IMR-90 (cell line): ENCODE results near the gene CNTN4.

Source experiments
- BHLHE40 ChIP-seq: fragments of 150-350 bp; IDR thresholded peaks from 2 replicates; pipeline ENCODE4 v1.6.1; 2016; ENCODE audit warnings: mild to moderate bottlenecking, low read depth, low read length
- CEBPB ChIP-seq: IDR thresholded peaks from 2 replicates; pipeline ENCODE4 v1.6.1; 2012; ENCODE audit warnings: low read depth, low read length, improper control_type of control experiment
- FOS ChIP-seq: fragments of 150-350 bp; IDR thresholded peaks from 2 replicates; pipeline ENCODE4 v1.6.1; 2016; ENCODE audit warnings: low read depth, low read length
- MAFK ChIP-seq: IDR thresholded peaks from 2 replicates; pipeline ENCODE4 v1.6.1; 2012; ENCODE audit warnings: low read depth, low read length, improper control_type of control experiment
- MAZ ChIP-seq: IDR thresholded peaks from 2 replicates; pipeline ENCODE4 v1.6.1; 2012; ENCODE audit warnings: low read depth, mild to moderate bottlenecking, low read length, improper control_type of control experiment, moderate library complexity, borderline replicate concordance
- MXI1 ChIP-seq: IDR thresholded peaks from 2 replicates; pipeline ENCODE4 v1.6.1; 2012; ENCODE audit warnings: low read depth, mild to moderate bottlenecking, low read length, moderate library complexity, borderline replicate concordance
- POLR2A ChIP-seq: IDR thresholded peaks from 2 replicates; pipeline ENCODE4 v1.6.1; 2012; ENCODE audit warnings: mild to moderate bottlenecking, low read depth, low read length
- RAD21 ChIP-seq: IDR thresholded peaks from 2 replicates; pipeline ENCODE4 v1.6.1; 2012; ENCODE audit warnings: low read length, improper control_type of control experiment
- RCOR1 ChIP-seq: IDR thresholded peaks from 2 replicates; pipeline ENCODE4 v1.6.1; 2012; ENCODE audit warnings: mild to moderate bottlenecking, low read length, improper control_type of control experiment; ENCODE audit not compliant: insufficient replicate concordance
- RFX5 ChIP-seq: IDR thresholded peaks from 2 replicates; pipeline ENCODE4 v1.8.0; 2012; ENCODE audit warnings: low read depth, mild to moderate bottlenecking, low read length, moderate library complexity
- SMC3 ChIP-seq: fragments of 150-350 bp; IDR thresholded peaks from 2 replicates; pipeline ENCODE4 v1.6.1; 2016; ENCODE audit warnings: low read depth, mild to moderate bottlenecking, antibody characterized with exemption, low read length, moderate library complexity
- TF ChIP-seq, protein P1 (sequence below): conservative IDR thresholded peaks from 2 replicates; pipeline ENCODE4 v1.5.1; 2012; ENCODE audit warnings: mild to moderate bottlenecking, low read depth, low read length, improper control_type of control experiment
- TF ChIP-seq, protein P2 (sequence below): fragments of 150-350 bp; IDR thresholded peaks from 2 replicates; pipeline ENCODE4 v1.6.1; 2016; ENCODE audit warnings: low read depth, mild to moderate bottlenecking, low read length, moderate library complexity, borderline replicate concordance
- TF ChIP-seq, protein P3 (sequence below): fragments of 150-350 bp; IDR thresholded peaks from 2 replicates; pipeline ENCODE4 v1.6.1; 2017; ENCODE audit warnings: mild to moderate bottlenecking, antibody characterized with exemption, low read length, low read depth

DNA sequence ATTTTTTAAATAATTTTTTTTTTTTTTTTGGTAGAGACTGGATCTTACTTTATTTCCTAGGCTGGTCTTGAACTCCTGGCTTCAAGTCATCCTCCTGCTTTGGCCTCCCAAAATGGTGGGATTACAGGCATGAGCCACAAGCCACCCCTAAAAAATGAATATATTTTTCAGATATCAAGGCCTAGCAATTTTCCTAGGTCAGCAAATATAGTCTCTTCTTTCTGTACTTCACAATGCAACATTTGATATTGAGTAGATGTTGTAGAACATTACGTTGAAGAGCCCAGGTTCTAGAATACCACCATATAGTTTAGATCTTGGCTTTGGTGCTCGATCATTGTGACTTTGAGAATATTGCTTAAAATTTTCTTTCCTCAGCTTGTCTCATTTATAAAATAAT lies 437.9 kb downstream of the CNTN4 start:
- TF ChIP-seq, protein P1, sequence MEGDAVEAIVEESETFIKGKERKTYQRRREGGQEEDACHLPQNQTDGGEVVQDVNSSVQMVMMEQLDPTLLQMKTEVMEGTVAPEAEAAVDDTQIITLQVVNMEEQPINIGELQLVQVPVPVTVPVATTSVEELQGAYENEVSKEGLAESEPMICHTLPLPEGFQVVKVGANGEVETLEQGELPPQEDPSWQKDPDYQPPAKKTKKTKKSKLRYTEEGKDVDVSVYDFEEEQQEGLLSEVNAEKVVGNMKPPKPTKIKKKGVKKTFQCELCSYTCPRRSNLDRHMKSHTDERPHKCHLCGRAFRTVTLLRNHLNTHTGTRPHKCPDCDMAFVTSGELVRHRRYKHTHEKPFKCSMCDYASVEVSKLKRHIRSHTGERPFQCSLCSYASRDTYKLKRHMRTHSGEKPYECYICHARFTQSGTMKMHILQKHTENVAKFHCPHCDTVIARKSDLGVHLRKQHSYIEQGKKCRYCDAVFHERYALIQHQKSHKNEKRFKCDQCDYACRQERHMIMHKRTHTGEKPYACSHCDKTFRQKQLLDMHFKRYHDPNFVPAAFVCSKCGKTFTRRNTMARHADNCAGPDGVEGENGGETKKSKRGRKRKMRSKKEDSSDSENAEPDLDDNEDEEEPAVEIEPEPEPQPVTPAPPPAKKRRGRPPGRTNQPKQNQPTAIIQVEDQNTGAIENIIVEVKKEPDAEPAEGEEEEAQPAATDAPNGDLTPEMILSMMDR: no peak
- no peak for TF ChIP-seq RAD21
- TF ChIP-seq POLR2A: no peak
- TF ChIP-seq, protein P2, sequence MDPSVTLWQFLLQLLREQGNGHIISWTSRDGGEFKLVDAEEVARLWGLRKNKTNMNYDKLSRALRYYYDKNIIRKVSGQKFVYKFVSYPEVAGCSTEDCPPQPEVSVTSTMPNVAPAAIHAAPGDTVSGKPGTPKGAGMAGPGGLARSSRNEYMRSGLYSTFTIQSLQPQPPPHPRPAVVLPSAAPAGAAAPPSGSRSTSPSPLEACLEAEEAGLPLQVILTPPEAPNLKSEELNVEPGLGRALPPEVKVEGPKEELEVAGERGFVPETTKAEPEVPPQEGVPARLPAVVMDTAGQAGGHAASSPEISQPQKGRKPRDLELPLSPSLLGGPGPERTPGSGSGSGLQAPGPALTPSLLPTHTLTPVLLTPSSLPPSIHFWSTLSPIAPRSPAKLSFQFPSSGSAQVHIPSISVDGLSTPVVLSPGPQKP: no peak
- TF ChIP-seq RCOR1: no peak
- TF ChIP-seq, protein P3, sequence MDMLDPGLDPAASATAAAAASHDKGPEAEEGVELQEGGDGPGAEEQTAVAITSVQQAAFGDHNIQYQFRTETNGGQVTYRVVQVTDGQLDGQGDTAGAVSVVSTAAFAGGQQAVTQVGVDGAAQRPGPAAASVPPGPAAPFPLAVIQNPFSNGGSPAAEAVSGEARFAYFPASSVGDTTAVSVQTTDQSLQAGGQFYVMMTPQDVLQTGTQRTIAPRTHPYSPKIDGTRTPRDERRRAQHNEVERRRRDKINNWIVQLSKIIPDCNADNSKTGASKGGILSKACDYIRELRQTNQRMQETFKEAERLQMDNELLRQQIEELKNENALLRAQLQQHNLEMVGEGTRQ: no peak
- TF ChIP-seq BHLHE40: no peak
- TF ChIP-seq MAFK: peak; percentile 75
- no peak for TF ChIP-seq RFX5
- TF ChIP-seq SMC3: no peak
- no peak for TF ChIP-seq CEBPB
- no peak for TF ChIP-seq FOS
- TF ChIP-seq MXI1: no peak
- no peak for TF ChIP-seq MAZ
